Stimulated activated CD8-positive, alpha-beta memory T cell treated with anti-CD3 and anti-CD28 coated beads, Interleukin-4, amount 100 ng/mL, for 24 hours (primary cell): ENCODE results near the gene DXO.
"Not testable (repeated sequence)": the region's sequence is repeated elsewhere in the genome, so short reads cannot be mapped to it uniquely, and the experiment has no call there.

Source experiments
- DNase-seq: peaks from one replicate; pipeline ENCODE4 v3.0.0-alpha.2; 2020; ENCODE audit warnings: low read depth

Gene DXO

GRCh38 chr6:31956796-31957195 is 15.1 kb downstream of the DXO start:
- DNase-seq, result no peak

GRCh38 chr6:31954511-31954910 is 17.4 kb downstream of the DXO start:
- DNase-seq, result no peak

DNA sequence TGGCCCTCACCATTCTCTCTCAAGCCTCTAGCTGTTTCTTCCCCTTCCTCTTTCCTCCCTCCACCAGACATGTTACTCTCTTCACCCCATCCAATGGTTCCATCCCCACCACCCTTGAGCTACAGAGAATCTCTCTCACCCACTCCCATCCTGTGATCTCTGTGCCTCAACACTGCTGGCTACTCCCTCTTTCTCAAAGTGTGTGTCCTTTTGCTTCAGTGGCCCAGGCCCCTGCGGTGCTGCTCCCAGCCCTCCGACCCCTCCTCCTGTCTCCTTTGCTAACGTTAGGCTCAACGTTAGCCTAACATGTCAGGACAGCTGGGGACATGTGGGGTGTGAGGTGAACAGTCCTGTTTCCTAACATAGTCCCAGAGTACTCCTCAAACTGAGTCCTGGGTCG is 19.0 kb downstream of the DXO start:
- DNase-seq, result no peak

DNA sequence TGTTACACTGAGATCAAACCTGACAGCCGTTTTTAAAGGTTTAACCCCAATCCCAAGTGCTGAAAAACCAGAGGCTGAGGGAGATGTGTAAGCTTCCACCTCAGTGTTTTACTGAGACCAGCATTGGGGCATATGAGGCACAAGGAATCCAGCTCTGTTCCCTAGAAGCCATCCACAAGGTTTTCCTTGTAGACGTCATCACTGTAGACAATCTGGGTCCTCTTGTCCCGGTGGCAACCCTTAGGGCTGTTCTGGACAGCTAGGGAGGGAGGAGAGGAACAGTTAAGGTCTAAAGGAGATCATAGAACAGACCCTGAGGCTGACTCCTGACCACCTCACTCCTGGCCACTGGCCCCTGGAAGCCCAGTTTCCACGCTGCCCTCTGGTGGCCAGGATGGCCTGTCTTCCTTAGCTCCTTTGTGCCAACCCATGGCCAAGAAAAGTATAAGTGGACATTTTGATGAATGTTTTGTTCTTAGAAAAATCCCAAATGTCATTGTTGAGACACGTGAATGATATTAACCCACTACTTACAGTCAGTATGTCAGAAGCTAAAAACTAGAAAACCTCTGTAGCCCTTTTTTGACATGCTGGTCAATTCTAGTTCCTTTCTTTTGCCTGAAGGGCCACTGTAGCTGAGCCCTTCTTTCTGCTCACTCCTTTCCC is 19.7 kb downstream of the DXO start:
- no peak for DNase-seq

DNA sequence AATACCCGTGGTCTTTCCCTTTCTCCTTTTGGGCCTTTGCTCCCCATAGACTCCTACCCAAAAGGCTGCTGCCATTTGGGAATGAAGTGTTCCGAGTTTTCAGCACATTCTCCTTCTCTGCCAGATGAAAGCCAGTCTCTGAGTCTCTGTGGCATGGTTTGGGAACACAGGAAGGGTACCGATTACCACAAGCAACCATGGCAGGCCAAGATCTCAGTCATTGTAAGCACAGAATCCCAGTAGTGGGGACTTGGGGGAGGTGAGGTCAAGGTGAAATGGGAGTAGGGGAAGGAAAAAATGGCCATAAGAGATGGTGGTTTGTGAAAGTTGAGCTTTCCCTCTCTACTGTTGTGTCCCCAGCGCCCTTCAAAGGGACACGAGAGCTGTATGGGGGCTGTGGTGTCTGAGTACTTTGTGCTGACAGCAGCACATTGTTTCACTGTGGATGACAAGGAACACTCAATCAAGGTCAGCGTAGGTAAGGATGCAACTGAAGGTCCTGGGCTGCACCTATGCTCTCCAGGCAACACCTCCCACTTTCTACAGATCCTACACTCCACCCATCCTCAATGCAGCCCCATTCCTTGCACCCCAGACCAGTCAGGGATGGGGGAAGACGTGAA is 21.9 kb downstream of the DXO start:
- DNase-seq, result no peak

- DNase-seq, result no peak
Measured at GRCh38 chr6:31948753-31949413, 23.1 kb downstream of the DXO start.

DNA sequence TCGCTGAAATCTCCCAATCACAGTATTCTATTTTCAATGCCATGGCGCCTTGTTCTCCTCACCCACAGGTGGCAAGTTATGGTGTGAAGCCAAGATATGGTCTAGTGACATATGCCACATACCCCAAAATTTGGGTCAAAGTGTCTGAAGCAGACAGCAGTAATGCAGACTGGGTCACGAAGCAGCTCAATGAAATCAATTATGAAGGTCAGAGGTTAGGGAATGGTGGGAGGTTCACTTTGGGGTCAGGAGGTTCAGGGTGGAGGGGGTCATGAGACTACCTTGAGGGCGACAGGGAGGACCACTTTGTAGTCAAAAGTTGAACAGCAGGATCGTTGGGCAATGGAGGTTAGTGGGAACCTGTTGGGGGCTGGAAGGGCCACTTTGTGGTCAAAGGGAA is 23.6 kb downstream of the DXO start:
- DNase-seq, result no peak

GRCh38 chr6:31947864-31948263 is 24.1 kb downstream of the DXO start:
- DNase-seq, result no peak

- DNase-seq, result no peak
Measured at GRCh38 chr6:31947070-31947675, 24.8 kb downstream of the DXO start.

GRCh38 chr6:31946370-31946885 is 25.5 kb downstream of the DXO start:
- no peak for DNase-seq

DNA sequence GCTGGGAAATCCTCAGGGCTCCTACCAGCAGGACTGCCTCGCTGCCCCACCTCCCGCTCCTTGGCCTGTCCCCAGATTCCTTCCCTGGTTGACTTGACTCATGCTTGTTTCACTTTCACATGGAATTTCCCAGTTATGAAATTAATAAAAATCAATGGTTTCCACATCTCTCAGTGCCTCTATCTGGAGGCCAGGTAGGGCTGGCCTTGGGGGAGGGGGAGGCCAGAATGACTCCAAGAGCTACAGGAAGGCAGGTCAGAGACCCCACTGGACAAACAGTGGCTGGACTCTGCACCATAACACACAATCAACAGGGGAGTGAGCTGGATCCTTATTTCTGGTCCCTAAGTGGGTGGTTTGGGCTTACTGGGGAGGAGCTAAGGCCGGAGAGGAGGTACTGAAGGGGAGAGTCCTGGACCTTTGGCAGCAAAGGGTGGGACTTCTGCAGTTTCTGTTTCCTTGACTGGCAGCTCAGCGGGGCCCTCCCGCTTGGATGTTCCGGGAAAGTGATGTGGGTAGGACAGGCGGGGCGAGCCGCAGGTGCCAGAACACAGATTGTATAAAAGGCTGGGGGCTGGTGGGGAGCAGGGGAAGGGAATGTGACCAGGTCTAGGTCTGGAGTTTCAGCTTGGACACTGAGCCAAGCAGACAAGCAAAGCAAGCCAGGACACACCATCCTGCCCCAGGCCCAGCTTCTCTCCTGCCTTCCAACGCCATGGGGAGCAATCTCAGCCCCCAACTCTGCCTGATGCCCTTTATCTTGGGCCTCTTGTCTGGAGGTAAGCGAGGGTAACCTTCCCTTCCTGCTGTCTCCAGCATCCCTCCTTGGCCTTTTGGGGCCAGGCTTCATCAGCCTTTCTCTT is 26.2 kb downstream of the DXO start, which contains the start of gene CFB:
Gene CFB, plus strand, starts transcription at position 589 of the 863 bp plus-strand sequence. Its CDS starts 127 bp downstream, at position 716.
- no peak for DNase-seq

DNA sequence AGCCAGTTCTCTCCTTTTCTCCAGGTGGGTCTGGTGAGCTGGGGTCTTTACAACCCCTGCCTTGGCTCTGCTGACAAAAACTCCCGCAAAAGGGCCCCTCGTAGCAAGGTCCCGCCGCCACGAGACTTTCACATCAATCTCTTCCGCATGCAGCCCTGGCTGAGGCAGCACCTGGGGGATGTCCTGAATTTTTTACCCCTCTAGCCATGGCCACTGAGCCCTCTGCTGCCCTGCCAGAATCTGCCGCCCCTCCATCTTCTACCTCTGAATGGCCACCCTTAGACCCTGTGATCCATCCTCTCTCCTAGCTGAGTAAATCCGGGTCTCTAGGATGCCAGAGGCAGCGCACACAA is 26.8 kb downstream of the DXO start:
- DNase-seq, result no peak

DNA sequence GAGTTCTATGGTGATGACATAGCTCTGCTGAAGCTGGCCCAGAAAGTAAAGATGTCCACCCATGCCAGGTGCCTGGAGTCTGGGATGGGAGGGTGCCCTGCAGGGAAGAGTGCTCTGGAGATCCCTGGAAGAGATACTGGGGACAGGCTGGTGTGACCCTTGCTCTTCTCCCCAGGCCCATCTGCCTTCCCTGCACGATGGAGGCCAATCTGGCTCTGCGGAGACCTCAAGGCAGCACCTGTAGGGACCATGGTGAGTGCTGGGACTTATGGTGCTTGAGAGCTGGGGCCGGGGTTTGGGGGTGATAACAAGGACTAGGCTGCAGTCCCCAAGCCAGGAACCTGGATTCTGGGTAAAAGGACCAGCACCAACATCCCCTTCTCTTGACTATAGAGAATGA is 28.2 kb downstream of the DXO start:
- no peak for DNase-seq

- no peak for DNase-seq
Measured at GRCh38 chr6:31940256-31940664, 31.7 kb downstream of the DXO start.

DNA sequence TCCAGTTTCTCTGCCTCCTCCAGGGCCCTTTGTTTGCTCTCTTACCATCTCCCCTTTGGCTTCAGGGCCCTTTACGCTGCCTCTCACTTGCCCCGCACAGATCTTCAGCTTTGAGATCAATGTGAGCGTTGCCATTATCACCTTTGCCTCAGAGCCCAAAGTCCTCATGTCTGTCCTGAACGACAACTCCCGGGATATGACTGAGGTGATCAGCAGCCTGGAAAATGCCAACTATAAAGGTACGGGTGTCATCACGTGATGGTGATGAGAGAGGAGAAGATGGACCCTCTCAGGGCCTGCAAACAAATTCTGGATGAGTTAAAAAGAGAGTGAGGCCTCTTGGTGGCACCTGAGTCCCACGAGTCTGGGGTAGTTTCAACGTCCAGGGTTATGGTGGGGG is 36.1 kb downstream of the DXO start:
- DNase-seq, result no peak

DNA sequence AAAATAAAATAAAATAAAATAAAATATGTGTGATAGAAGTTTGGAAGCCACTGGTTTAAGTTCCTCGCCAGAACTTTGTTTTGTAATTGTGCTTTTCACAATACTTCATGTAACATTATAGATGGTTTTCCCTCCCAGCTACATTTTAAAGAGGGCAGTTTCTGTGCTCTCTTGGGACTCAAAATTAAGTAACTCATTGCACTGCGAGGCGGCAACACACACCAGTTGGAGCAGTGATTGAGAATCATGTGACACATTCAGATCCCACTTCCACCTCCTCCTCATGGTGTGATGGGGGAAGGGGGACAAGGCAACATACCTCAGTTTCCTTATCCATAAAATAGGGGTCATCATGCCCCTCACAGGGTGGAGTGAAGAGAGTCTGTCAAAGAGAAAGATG is 36.9 kb downstream of the DXO start:
- DNase-seq, result no peak

GRCh38 chr6:31933537-31933936 is 38.4 kb downstream of the DXO start:
- DNase-seq, result no peak

DNA sequence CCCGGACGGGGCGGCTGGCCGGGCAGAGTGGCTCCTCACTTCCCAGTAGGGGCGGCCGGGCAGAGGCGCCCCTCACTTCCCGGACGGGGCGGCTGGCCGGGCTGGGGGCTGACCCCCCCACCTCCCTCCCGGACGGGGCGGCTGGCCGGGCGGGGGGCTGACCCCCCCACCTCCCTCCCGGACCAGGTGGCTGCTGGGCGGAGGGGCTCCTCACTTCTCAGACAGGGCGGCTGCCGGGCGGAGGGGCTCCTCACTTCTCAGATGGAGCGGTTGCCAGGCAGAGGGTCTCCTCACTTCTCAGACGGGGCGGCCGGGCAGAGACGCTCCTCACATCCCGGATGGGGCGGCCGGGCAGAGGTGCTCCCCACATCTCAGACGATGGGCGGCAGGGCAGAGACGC is 39.8 kb downstream of the DXO start:
- DNase-seq, result not testable (repeated sequence)

- DNase-seq, result no peak
Measured at GRCh38 chr6:31930962-31931361, 41.0 kb downstream of the DXO start.

- DNase-seq, result no peak
Measured at GRCh38 chr6:31928672-31928939, 43.3 kb downstream of the DXO start.

- DNase-seq, result no peak
Measured at GRCh38 chr6:31927863-31928671, 43.9 kb downstream of the DXO start.
